ENCODE data around the gene ACIN1.

DNA sequence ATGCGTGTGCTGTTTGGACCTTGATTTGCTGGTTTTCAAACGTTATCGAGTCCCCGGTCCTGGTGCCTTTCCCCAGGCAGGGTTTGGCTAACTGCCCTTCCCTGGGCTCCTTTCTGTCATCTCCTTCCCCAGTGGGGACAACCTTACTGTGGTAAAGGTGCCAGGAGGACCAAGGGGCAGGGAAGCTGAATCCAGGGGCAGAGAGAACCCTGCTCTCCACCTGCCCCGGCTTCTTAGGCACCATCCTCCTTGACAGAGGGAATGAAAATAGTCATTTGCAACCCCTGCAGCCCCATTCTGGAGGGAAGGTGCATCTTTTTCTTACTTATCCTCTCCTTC, 19.2 kb upstream of the ACIN1 start:
- TF ChIP-seq POLR2A (IDR thresholded peaks at IDR 0.05; ENCODE audit: control extremely low read depth in 1 of 2, low read depth in 2 of 2, low read length in 2 of 2) = no peak
- TF ChIP-seq, protein P1, sequence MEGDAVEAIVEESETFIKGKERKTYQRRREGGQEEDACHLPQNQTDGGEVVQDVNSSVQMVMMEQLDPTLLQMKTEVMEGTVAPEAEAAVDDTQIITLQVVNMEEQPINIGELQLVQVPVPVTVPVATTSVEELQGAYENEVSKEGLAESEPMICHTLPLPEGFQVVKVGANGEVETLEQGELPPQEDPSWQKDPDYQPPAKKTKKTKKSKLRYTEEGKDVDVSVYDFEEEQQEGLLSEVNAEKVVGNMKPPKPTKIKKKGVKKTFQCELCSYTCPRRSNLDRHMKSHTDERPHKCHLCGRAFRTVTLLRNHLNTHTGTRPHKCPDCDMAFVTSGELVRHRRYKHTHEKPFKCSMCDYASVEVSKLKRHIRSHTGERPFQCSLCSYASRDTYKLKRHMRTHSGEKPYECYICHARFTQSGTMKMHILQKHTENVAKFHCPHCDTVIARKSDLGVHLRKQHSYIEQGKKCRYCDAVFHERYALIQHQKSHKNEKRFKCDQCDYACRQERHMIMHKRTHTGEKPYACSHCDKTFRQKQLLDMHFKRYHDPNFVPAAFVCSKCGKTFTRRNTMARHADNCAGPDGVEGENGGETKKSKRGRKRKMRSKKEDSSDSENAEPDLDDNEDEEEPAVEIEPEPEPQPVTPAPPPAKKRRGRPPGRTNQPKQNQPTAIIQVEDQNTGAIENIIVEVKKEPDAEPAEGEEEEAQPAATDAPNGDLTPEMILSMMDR (IDR thresholded peaks at IDR 0.05; ENCODE audit: control extremely low read depth in 1 of 3, insufficient read depth in 1 of 3, low read depth in 1 of 3, low read length in 3 of 3) = no peak
- no peak for TF ChIP-seq CEBPB (IDR thresholded peaks at IDR 0.05; ENCODE audit: low read depth, low read length)
- no peak for TF ChIP-seq SP1 (IDR thresholded peaks at IDR 0.05; ENCODE audit: low read depth, low read length)
- TF ChIP-seq, protein P2, sequence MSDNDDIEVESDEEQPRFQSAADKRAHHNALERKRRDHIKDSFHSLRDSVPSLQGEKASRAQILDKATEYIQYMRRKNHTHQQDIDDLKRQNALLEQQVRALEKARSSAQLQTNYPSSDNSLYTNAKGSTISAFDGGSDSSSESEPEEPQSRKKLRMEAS (IDR thresholded peaks at IDR 0.05) = no peak
- TF ChIP-seq RAD21 (IDR thresholded peaks at IDR 0.05 in 1 of 2, conservative IDR thresholded peaks at IDR 0.05 in 1 of 2; ENCODE audit: low read depth in 2 of 2, low read length in 2 of 2) = no peak
- TF ChIP-seq POLR2AphosphoS5 (IDR thresholded peaks at IDR 0.05; ENCODE audit: low read depth, low read length) = no peak
- TF ChIP-seq PHF8 (conservative IDR thresholded peaks at IDR 0.05; ENCODE audit: low read depth, low read length) = no peak
